Left kidney (tissue), 8 donors: ENCODE measurements around the gene MPP3. TPM values are rescaled to one million over a fixed set of nuclear protein-coding genes. Genes with fewer than 3 reads are reported as not detected.
"Not testable (repeated sequence)": the region's sequence is repeated elsewhere in the genome, so short reads cannot be mapped to it uniquely, and the experiment has no call there.

Source experiments
- DNase-seq: peaks from one replicate; pipeline ENCODE4 v3.0.0-alpha.2; 2013
- long read RNA-seq, 8 donors: transcript quantifications; one replicate each; lab custom pipeline, GENCODE V29; 2026
- polyA plus RNA-seq: library from polyadenylated mRNA; unstranded; fragments of 120-200 nt; gene quantifications from one replicate; pipeline ENCODE4 v1.2.1, GENCODE V29; 2013; ENCODE audit not compliant: insufficient read length

The MPP3 gene, protein sequence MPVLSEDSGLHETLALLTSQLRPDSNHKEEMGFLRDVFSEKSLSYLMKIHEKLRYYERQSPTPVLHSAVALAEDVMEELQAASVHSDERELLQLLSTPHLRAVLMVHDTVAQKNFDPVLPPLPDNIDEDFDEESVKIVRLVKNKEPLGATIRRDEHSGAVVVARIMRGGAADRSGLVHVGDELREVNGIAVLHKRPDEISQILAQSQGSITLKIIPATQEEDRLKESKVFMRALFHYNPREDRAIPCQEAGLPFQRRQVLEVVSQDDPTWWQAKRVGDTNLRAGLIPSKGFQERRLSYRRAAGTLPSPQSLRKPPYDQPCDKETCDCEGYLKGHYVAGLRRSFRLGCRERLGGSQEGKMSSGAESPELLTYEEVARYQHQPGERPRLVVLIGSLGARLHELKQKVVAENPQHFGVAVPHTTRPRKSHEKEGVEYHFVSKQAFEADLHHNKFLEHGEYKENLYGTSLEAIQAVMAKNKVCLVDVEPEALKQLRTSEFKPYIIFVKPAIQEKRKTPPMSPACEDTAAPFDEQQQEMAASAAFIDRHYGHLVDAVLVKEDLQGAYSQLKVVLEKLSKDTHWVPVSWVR
- 13.6 TPM for polyA plus RNA-seq
- long read RNA-seq, donor 1, partial matches to known transcripts: 0 of 1 reads
- long read RNA-seq, donor 1, other reads (novel, unspliced or antisense): 0 of 1 reads
- long read RNA-seq, donor 2, partial matches to known transcripts: 0 of 4 reads
- long read RNA-seq, donor 2, other reads (novel, unspliced or antisense): 0 of 4 reads
- long read RNA-seq, donor 3, partial matches to known transcripts: 0 of 1 reads
- long read RNA-seq, donor 3, other reads (novel, unspliced or antisense): 0 of 1 reads
- long read RNA-seq, donor 4: 0 reads
- long read RNA-seq, donor 5, partial matches to known transcripts: 0 of 2 reads
- long read RNA-seq, donor 5, other reads (novel, unspliced or antisense): 0 of 2 reads
- long read RNA-seq, donor 6: 0 reads
- long read RNA-seq, donor 7, partial matches to known transcripts: 0 of 2 reads
- long read RNA-seq, donor 7, other reads (novel, unspliced or antisense): 0 of 2 reads
- long read RNA-seq, donor 8: 0 reads

DNA sequence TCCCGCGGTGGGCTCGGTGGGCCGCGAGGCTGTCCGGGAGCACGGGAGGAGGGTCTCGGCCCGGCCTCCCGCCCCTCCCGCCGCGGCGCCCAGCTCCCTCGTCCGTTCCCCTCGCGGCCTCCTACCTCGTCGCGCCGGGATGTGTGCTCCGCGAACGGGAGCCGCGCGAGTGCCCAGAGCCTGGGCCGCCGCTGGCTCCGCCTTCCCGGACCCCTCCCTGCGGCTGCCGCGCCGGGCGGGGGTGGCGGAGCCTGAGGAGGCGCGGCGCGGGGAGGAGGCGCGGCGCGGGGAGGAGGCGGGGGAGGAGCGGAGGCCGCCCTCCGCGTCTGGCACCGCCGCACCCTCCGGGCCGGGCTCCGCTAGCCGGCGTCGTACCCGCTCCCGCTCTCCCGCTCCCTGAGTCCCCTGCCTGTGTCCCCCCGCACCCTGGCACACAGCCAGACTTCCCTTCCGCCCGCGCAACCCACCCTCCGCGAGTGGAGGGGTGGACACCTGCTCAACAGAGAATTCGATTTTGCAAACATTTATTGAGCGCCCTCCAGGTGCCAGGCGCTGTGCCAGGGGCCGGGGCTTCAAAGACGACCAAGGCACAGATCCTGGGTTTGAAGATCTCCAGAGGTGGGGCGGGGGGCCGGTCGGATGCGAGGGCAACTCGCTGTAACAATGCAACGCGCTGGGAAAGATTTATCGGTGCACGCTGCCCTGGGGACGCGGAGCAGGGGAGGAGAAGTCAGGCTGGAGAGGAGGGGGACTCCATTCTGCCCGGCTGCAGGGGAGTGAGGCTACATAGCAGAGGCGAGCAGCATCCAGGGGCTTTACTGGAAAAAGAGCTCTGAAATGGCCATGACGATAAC lies at the start of gene MPP3:
TSS of gene MPP3 (minus strand) at position 171 of the 854 bp plus-strand sequence. CDS start 1,240 bp downstream, outside the sequence.
- peak; percentile 78 for DNase-seq

DNA sequence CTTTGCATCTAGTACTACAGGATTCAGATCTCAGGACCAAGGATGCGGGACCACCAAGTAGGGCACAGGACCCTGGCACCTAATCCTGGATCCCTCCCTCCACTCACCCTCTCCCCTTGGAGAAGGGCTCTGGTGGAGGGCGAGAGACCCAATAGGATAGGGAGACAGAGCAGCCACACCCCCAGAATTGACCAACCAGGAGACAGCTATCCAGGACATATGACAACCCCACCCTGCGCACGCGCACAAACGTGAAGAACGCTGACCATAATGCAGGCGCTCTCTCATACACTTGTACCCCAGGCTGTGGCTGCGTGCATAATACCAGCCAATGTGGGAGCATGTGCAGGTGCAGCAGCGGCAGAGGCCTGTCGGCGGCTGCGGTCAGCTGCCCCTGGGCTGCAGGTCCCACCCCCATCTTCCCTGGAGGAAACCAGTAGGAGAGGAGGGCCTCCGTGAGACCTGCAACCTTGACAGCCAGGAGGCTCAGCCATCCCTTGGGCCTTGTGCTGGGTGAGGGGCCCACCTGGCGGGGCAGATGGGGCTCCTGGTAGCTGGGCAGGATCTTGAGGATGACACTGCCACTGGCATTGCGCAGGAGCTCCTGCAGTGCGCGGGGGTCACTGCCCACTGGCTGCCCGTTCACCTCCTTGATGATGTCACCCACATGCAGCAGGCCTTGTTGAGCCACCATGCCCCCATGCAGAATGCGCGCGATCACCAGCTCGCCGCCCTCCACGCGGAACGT lies 49.0 kb upstream of the MPP3 start:
- DNase-seq: no peak

DNA sequence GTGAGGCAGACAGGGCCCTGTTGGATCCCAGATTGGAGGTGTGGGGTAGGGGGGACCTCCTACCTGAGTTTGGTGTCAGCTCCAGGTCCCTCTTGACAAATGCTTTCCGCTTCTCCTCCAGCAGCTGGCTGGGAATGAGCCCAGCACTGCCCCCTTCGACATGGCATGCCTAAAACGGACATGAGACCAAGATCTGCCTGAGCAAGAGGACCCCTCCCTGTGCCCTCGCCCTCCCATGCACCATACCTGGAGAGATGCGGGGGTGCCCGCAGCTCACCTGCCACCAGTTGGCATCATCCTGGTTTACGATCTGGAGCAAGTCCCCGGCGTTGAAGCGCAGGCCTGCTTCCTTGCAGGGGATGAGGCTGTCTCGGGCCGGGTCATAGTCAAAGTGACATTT lies 48.2 kb upstream of the MPP3 start:
- no peak for DNase-seq

DNA sequence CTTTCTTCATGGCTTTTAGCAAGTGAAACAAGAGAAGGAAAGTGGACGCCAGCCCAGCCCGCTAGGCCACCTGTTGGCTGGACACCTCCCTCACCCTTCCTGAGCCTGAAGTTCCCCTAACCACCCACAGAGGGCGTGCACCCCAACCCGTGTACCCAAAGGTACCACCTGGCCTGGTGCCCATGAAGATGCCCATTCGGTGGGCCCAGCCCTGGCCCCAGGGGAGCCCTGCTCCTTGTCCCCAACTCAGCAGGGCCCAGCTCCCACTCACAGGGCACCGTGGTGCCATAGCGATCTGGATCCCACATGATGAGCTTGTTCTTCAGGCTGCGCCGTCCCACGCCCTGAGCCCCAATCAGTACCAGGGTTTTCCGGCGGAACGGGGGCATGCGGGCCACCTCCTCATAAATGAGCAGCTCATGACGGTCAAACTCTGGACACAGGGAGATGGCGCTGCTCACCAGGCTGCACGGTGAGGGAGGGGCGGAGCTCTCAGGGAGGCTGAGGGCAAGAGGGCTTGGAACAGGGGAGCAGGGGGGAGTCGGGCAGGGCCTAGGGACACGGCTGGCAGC lies 47.6 kb upstream of the MPP3 start:
- DNase-seq: peak; percentile 68

DNA sequence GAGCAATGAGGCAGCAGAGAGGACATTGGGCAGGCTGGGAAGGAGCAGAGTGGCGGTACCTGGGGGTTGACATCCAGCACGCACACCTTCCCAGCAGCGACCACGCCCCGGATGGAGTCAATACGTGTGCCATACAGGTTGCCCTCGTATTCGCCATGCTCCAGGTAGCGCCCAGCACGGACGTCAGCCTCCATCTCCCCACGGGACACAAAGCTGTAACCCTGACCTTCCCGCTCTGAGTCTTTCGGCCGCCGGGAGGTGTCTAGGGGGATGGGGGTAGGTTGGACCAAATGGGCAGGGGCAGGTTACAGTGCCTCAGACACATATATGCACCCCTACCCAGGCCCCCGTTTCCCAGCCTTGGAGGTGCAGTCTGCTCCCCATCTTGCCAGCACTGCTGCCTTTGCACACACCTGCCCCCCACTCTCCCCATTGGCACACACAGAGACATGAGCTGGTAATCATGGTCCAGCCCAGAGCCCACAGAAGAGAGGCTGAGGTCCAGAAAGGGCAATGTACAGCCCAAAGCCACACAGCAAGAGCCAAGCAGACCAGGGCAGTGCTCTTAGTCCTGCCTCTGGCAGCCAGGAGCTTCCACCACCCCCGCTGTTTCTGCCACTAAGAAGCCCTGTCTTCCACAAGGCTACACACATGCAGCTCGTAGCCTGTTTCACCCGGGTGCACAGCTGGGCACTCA lies 46.9 kb upstream of the MPP3 start:
- DNase-seq: no peak

DNA sequence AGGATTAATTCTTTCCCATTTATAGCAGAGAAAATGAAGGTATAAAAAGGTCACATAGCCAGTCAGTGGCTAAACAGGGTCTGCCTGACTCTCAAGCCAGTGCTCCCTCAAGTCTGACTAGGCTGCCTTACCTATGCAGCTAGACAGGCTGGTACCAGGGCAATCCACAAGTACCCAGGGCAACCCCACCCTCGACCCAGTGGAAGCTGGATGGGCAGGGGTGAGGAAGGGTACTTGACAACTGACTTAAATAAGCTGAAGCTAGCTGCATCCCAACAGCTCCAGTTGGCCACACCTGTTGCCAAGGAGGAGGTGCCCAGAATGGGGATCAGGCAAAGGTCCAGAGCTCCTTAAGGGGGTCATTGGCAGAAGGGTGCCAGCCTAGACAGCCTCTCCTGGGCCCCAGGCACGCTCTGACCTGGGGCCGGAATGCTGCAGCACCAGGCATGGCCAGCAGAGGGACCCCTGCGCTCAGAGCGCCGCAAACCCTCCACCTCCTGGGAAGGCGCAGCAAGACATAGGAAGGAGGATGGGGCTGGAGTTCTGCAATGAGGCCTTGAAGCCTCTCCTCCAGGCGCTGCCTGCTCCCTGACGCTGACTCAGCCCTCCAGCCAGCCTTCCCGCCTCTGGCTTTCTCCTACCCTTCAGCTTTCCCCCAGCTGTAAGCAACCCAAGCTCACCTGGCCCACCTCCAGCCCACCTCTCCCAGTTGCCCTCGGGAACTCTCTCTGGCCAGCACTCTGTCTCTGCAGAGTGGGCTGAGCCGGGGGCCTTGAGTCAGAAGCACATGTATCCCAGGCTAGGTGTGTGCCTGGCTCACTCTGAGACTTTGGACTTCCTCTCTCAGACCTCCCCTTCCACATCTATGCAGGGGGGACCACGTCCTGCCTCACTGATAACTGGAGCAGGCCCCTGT lies 45.6 kb upstream of the MPP3 start:
- peak; percentile 62 for DNase-seq

DNA sequence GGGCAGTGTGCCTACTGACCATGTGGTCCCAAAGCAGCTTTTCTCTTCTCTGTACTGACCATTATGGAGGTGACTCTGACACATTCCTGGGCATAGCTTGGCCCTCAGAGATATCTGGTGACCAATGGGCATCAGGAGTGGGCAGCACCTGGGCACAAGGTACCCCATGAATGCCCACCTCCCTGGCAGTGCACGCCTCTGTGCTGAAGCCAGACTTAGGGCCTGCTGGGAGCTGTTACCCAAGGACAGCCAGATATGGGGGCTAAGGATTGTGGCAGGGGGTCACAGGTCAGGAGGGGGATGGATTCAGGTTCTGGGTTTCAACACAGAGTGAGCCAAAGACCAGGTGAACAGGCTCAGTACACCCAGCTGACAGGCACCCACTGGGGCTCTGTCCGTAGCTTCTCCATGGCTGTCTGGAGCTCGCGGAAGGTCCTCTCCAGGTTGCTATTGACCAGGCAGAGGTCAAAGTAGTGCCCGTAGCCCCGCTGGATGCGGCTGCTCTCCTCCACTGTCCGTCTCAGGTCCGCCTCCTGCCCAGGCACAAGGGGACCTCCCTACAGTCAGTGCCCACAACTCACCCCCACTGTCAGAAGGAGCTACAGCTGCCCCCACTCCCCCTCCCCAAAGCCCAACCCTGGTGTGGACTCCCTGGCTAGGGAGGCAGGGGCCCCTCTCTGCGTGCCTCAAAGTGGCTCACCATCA lies 44.7 kb upstream of the MPP3 start:
- DNase-seq: no peak

DNA sequence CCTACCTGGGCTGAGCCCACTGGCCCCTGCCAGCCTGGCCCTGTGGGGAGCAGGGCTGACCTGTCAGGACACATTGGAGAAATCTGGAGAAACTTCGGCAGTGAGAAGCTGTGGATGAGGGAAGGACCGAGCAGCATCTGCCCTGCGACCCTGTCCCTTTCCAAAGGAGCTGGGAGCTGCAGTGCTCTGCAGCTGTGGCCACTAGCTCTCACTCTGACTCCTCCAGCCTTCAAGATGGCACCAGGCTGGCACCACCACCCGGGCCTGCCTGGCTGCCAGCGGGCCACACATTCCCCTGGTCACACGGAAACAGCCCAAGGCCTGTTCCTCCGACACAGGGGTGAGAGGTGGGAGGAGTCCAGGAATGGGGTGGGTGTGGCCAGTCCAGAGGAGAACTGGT lies 44.1 kb upstream of the MPP3 start:
- no peak for DNase-seq

DNA sequence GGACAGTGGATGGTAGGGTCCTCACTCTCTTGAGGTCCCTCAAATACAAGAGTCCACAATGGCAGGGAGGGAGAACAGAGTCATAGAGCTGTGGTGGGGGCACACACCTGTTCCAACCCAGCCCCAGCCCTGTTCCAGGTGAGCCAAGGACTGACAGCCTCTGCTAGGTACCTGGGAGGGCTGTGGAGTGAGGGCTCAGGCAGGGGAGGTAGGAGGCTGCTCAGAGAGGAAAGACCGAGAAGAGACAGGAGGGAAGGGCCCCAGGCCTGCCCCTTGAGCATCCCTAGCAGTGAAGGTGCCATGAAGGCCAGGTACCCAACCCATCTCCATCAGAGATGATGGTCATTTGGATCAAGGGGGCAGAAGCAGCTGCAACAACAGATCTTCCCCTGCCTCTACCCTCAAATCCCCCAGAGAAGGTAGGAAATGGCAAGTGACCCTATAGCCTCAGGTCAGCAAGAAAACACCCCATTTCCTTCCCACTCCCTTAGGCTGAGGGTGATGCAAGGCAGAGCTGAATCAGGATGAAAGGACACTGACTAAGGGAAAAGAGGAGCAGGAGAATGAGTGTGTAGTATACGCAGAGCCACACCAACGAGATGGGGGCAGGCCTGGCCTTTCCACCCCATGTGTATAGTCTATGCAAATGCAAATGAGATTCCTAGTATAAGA lies 42.7 kb upstream of the MPP3 start:
- no peak for DNase-seq

DNA sequence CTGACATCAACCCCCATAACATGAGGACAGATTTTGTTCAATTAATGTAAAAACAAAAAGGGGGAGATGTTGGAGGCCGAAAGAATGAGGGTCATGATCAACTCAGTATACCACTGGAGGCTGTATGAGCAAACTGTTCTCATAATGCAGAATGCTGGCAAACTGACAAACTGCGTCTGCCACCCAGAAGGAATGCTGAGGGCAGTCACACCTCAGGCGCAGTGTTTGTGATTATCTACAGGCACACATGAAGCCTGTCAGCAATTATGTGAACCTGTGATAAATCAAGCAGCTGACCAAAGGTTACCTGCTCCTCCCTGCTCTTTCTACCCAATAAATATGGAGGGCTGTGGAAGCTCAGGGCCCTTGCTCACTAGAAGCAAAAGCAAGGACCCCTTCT lies 41.3 kb upstream of the MPP3 start:
- no peak for DNase-seq

DNA sequence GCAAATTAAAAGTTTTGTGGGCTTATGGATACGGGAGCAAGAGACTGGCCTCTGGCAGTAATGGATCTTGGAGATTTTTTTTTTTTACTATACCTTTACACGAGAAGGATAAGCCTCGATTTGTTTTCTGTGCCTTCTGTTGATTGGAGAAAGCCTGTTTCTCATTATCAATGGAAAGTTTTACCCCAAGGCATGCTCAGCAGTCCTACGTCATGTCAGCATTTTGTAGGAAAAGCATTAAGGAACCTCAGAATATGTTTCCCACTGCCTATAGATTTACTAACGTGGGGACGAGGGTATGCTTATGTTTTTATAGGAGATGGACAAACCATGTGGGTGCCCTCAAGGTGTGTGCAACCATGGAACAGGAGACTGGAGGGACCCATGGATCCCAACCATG lies 40.9 kb upstream of the MPP3 start:
- no peak for DNase-seq

DNA sequence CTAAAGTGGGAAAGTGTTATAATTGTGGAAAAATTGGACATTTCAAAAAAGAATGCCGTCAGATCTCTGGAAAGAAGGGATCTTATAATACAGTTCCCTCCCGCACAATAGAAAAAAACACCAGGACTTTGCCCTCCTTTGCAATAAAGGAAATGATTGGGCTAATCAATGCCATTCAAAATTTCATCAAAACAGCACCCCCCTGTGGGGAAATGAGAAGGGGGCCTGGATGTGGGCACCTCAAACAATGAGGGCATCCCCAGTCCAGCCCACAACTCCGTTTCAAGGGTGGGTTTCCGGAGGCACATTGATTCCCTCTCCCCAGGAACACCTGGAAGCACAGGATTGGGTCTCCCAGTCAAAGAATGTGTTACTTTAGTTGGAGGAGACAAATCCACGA lies 40.1 kb upstream of the MPP3 start:
- no peak for DNase-seq

DNA sequence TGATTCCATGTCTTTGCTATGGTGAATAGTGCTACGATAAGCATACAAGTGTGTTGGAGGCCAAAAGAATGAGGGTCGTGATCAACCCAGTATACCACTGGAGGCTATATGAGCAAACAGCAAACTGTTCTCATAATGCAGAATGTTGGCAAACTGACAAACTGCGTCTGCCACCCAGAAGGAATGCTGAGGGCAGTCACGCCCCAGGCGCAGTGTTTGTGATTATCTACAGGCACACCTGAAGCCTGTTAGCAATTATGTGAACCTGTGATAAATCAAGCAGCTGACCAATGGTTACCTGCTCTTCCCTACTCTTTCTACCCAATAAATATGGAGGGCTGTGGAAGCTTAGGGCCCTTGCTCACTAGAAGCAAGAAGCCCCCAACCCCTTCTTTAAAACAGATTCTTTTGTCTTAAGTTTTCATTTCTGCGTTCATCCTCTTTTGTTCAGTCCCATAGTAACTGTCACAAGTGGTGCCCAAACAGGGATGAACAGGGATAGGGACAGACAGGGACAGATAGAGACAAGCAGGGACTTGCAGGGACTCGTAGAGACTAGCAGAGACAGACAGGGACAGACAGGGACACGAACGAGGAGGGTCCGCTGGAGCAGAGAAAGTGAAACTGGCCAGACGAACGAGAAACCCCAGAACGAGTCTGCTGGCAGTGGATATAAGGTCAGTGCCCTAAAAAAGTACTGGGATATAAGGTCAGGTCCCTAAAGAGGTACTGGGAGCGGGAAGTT lies 39.2 kb upstream of the MPP3 start:
- DNase-seq: no peak

DNA sequence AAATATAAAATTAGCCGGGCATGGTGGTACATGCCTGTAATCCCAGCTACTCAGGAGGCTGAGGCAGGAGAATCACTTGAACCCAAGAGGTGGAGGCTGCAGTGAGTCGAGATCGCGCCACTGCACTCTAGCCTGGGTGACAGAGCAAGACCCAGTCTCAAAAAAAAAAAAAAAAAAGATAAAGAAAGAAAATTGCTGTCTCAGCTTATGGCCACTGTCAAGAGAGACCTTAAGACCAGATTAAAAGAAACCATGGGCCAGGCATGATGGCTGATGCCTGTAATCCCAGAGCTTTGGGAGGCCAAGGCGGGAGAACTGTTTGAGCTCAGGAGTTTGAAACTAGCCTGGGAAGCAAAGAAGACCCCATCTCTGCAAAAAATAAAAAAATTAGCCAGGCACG lies 36.1 kb upstream of the MPP3 start:
- not testable (repeated sequence) for DNase-seq

DNA sequence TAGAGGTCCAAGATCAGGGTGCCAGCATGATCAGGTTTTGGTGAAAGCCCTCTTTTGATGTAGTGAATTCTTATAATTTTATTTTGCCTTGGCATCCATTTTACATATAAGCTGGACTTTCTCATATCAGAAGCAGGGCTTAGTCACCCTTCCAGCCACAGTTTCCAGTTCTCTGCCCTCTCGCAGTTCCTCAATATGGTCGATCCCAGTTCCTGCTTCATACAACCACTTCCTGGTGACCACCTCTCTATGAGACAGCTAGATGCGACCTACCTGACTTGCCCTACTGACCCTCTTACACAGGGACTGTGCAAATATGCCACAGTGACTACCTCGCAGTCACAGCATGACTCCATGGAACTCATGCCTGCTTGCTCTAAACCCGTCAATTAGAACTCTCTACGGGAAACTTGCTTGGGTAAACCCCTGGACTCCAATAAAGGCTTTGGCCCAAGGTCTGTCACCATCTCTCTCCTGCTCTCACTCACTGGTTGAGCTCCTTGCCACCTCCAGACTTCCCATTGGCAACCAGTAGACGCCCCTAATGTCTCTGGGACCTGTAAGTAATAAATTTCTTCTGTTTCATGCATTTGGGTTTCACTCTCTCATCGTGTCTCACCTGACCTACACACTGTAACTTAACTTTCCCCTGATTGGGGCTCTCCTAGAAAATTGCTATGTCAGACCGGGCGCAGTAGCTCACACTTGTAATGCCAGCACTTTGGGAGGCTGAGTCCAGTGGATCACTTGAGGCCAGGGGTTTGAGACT lies 35.5 kb upstream of the MPP3 start:
- DNase-seq: no peak
